GM12878 (cell line): ENCODE measurements around the gene CKLF.

Source experiments
- BMI1 ChIP-seq: fragments of 450-650 bp; IDR thresholded peaks from 2 replicates; pipeline ENCODE4 v1.6.1; 2016; ENCODE audit warnings: mild to moderate bottlenecking, moderate library complexity, borderline replicate concordance
- CBFB ChIP-seq: IDR thresholded peaks from 2 replicates; pipeline ENCODE4 v1.6.1; 2016; ENCODE audit warnings: antibody characterized with exemption, low read depth
- CREB1 ChIP-seq: IDR thresholded peaks from 2 replicates; pipeline ENCODE4 v1.6.1; 2012; ENCODE audit warnings: low read depth, mild to moderate bottlenecking, inconsistent platforms
- EP300 ChIP-seq, 2 experiments: fragments of 150-350 bp in 1 of 2; IDR thresholded peaks; 2 replicates each; pipeline ENCODE4 v1.6.1; 2011 to 2012; ENCODE audit warnings: low read depth in 2 of 2, low read length in 2 of 2, borderline replicate concordance in 1 of 2, improper control_type of control experiment in 1 of 2, inconsistent platforms in 1 of 2; ENCODE audit not compliant: control insufficient read depth in 1 of 2
- EZH2 ChIP-seq: IDR thresholded peaks from 2 replicates; pipeline ENCODE4 v1.6.1; 2012; ENCODE audit warnings: low read depth, mild to moderate bottlenecking, control low read depth, inconsistent platforms, low read length, borderline replicate concordance; ENCODE audit not compliant: control insufficient read depth
- FOS ChIP-seq: IDR thresholded peaks from 3 replicates; pipeline ENCODE4 v1.6.1; 2011; ENCODE audit warnings: borderline replicate concordance; ENCODE audit not compliant: insufficient read length; ENCODE audit errors: extremely low read depth
- HDAC6 ChIP-seq: fragments of 200-600 bp; sonication (generic); IDR thresholded peaks from one replicate; pipeline ENCODE4 v1.8.0; 2017; ENCODE audit warnings: antibody characterized with exemption; ENCODE audit not compliant: unreplicated experiment
- SRF ChIP-seq, 2 experiments: IDR thresholded peaks; 2 replicates each; pipeline ENCODE4 v1.6.1; 2011; ENCODE audit warnings: low read depth in 2 of 2, low read length in 2 of 2, mild to moderate bottlenecking in 1 of 2, moderate library complexity in 1 of 2
- TAF1 ChIP-seq: IDR thresholded peaks from 2 replicates; pipeline ENCODE4 v1.6.1; 2011; ENCODE audit warnings: mild to moderate bottlenecking, low read depth, low read length, borderline replicate concordance
- TCF7 ChIP-seq: IDR thresholded peaks from 2 replicates; pipeline ENCODE4 v1.6.1; 2014; ENCODE audit warnings: antibody characterized with exemption, borderline replicate concordance
- TF ChIP-seq, protein P1 (sequence below), 3 experiments: IDR thresholded peaks in 2 of 3; conservative IDR thresholded peaks in 1 of 3; 2 replicates each; pipeline ENCODE4 v1.5.1; 2011; ENCODE audit warnings: low read depth in 3 of 3, low read length in 3 of 3, mild to moderate bottlenecking in 3 of 3, control low read depth in 2 of 3, moderate library complexity in 2 of 3, inconsistent platforms in 1 of 3, mixed read lengths in 1 of 3; ENCODE audit not compliant: control insufficient read depth in 2 of 3, insufficient read depth in 1 of 3; ENCODE audit errors: extremely low read depth in 1 of 3
- TF ChIP-seq, protein P2 (sequence below): fragments of 450-650 bp; IDR thresholded peaks from 2 replicates; pipeline ENCODE4 v1.6.1; 2017; ENCODE audit warnings: mild to moderate bottlenecking
- TF ChIP-seq, protein P3 (sequence below): IDR thresholded peaks from 2 replicates; pipeline ENCODE4 v1.6.1; 2012; ENCODE audit warnings: mild to moderate bottlenecking, low read depth, low read length

DNA sequence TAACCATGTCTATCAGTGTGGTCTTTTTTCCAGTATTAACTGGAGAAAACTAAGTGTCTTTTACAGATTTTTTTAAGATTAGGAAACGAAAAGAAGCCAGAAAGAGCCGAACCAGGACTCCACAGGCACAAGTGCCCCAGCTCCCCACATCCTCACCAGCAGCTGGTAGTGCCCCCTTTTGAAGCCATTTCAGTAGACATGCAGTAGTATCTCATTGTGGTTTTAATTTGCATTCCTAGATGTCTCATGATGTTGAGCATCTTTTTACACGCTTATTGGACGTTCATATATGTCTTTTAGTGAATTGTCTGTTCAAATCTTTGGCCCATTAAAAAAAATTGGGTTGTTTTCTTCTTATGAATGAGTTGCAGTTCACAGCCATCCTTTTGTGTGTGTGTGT, 47.4 kb downstream of the CKLF start:
- TF ChIP-seq CREB1 (no peak), SRF (IDR thresholded peaks at IDR 0.05; ENCODE audit: low read depth in 2 of 2, low read length in 2 of 2) (no peak), EZH2 (no peak), CBFB (no peak), TCF7 (no peak), TAF1 (no peak), BMI1 (no peak), FOS (no peak), HDAC6 (no peak), EP300 (IDR thresholded peaks at IDR 0.05; ENCODE audit: borderline replicate concordance in 1 of 2, control insufficient read depth in 1 of 2, low read depth in 2 of 2, low read length in 2 of 2) (no peak)
- TF ChIP-seq, protein P1, sequence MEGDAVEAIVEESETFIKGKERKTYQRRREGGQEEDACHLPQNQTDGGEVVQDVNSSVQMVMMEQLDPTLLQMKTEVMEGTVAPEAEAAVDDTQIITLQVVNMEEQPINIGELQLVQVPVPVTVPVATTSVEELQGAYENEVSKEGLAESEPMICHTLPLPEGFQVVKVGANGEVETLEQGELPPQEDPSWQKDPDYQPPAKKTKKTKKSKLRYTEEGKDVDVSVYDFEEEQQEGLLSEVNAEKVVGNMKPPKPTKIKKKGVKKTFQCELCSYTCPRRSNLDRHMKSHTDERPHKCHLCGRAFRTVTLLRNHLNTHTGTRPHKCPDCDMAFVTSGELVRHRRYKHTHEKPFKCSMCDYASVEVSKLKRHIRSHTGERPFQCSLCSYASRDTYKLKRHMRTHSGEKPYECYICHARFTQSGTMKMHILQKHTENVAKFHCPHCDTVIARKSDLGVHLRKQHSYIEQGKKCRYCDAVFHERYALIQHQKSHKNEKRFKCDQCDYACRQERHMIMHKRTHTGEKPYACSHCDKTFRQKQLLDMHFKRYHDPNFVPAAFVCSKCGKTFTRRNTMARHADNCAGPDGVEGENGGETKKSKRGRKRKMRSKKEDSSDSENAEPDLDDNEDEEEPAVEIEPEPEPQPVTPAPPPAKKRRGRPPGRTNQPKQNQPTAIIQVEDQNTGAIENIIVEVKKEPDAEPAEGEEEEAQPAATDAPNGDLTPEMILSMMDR (IDR thresholded peaks at IDR 0.05 in 2 of 3, conservative IDR thresholded peaks at IDR 0.05 in 1 of 3; ENCODE audit: control insufficient read depth in 2 of 3, extremely low read depth in 1 of 3, insufficient read depth in 1 of 3, low read depth in 3 of 3, low read length in 3 of 3), result no peak
- TF ChIP-seq, protein P2, sequence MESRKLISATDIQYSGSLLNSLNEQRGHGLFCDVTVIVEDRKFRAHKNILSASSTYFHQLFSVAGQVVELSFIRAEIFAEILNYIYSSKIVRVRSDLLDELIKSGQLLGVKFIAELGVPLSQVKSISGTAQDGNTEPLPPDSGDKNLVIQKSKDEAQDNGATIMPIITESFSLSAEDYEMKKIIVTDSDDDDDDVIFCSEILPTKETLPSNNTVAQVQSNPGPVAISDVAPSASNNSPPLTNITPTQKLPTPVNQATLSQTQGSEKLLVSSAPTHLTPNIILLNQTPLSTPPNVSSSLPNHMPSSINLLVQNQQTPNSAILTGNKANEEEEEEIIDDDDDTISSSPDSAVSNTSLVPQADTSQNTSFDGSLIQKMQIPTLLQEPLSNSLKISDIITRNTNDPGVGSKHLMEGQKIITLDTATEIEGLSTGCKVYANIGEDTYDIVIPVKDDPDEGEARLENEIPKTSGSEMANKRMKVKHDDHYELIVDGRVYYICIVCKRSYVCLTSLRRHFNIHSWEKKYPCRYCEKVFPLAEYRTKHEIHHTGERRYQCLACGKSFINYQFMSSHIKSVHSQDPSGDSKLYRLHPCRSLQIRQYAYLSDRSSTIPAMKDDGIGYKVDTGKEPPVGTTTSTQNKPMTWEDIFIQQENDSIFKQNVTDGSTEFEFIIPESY, result no peak
- TF ChIP-seq, protein P3, sequence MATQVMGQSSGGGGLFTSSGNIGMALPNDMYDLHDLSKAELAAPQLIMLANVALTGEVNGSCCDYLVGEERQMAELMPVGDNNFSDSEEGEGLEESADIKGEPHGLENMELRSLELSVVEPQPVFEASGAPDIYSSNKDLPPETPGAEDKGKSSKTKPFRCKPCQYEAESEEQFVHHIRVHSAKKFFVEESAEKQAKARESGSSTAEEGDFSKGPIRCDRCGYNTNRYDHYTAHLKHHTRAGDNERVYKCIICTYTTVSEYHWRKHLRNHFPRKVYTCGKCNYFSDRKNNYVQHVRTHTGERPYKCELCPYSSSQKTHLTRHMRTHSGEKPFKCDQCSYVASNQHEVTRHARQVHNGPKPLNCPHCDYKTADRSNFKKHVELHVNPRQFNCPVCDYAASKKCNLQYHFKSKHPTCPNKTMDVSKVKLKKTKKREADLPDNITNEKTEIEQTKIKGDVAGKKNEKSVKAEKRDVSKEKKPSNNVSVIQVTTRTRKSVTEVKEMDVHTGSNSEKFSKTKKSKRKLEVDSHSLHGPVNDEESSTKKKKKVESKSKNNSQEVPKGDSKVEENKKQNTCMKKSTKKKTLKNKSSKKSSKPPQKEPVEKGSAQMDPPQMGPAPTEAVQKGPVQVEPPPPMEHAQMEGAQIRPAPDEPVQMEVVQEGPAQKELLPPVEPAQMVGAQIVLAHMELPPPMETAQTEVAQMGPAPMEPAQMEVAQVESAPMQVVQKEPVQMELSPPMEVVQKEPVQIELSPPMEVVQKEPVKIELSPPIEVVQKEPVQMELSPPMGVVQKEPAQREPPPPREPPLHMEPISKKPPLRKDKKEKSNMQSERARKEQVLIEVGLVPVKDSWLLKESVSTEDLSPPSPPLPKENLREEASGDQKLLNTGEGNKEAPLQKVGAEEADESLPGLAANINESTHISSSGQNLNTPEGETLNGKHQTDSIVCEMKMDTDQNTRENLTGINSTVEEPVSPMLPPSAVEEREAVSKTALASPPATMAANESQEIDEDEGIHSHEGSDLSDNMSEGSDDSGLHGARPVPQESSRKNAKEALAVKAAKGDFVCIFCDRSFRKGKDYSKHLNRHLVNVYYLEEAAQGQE, result no peak
